K562 (cell line): ENCODE data around the gene HIVEP2. TPM values are rescaled to one million over a fixed set of nuclear protein-coding genes. Genes with fewer than 3 reads are reported as not detected.

Experiments used
- ATAC-seq: fragments of 200-7000 bp; cut with Tn5 transposase; 3 replicates; pipeline ENCODE4 v1.9.1; 2020; ENCODE audit warnings: moderate library complexity
- BruUV-seq: library from RNA; stranded (reverse); fragments of 400-500 nt; replicated peaks from 2 replicates; lab custom pipeline; 2021; lab: Mats Ljungman, UMichigan
- CTCF ChIA-PET: fragments of 300-600 bp; formaldehyde crosslinking; extraction: SDS; loops from one replicate; lab custom pipeline; 2021; ENCODE audit warnings: low intra/inter-chr PET ratio; lab: Yijun Ruan, JAX
- POLR2A ChIA-PET: fragments of 300-600, 350-650 bp; sonication (Branson Sonifier 250); formaldehyde crosslinking; extraction: SDS; loops from one replicate; lab custom pipeline; 2021; ENCODE audit warnings: antibody characterized with exemption, inconsistent platforms; lab: Yijun Ruan, JAX
- DNase-seq, 4 experiments: peaks; one replicate each; pipeline versions ENCODE4 v3.0.0 to v3.0.0-alpha.2; 2011 to 2018; ENCODE audit warnings: low spot score in 3 of 4, mixed read lengths in 3 of 4; ENCODE audit errors: extremely low read depth in 1 of 4
- FAIRE-seq: peaks from 2 replicates; lab custom pipeline; 2011; peaks lifted over from hg19 to GRCh38; lab: Jason Lieb, UNC
- H2AFZ ChIP-seq: 2 replicates; pipeline ENCODE4 v1.6.0; 2011; ENCODE audit warnings: low read depth, low read length, control low read depth, inconsistent platforms
- H3K27ac ChIP-seq: fragments of 200-600 bp; 3 replicates; pipeline ENCODE4 v1.8.0; 2011; ENCODE audit warnings: low read depth, mild to moderate bottlenecking, control low read depth, inconsistent platforms, low read length, moderate library complexity, mixed read lengths; ENCODE audit errors: extremely low read depth
- H3K27me3 ChIP-seq, 2 experiments: fragments of 300-600 bp in 1 of 2; 2 replicates in 1 of 2; 3 replicates in 1 of 2; pipeline versions ENCODE4 v1.6.0 to v1.8.0; 2011; ENCODE audit warnings: inconsistent platforms in 2 of 2, low read length in 2 of 2, mild to moderate bottlenecking in 1 of 2, mixed read lengths in 1 of 2, moderate library complexity in 1 of 2; ENCODE audit not compliant: control insufficient read depth in 2 of 2, insufficient read depth in 2 of 2
- H3K36me3 ChIP-seq: fragments of 300-600 bp; 3 replicates; pipeline ENCODE4 v1.8.0; 2011; ENCODE audit warnings: mild to moderate bottlenecking, low read length, inconsistent platforms; ENCODE audit not compliant: control insufficient read depth, insufficient read depth
- H3K4me1 ChIP-seq, 2 experiments: fragments of 200-600 bp in 1 of 2; replicated peaks in 1 of 2; 2 replicates in 1 of 2; 3 replicates in 1 of 2; pipeline versions ENCODE4 v1.5.1 to v1.8.0; 2011; ENCODE audit warnings: inconsistent platforms in 2 of 2, low read length in 2 of 2, mild to moderate bottlenecking in 1 of 2, mixed read lengths in 1 of 2, moderate library complexity in 1 of 2; ENCODE audit not compliant: control insufficient read depth in 2 of 2, insufficient read depth in 2 of 2
- H3K4me2 ChIP-seq: 2 replicates; pipeline ENCODE4 v1.6.1; 2011; ENCODE audit warnings: low read length, control low read depth, inconsistent platforms, mixed read lengths; ENCODE audit not compliant: insufficient read depth
- H3K4me3 ChIP-seq: fragments of 200-600 bp; sonication (generic), shearing (Covaris generic); 2 replicates; pipeline ENCODE4 v1.5.1; 2016; ENCODE audit warnings: control low read depth, inconsistent platforms
- H3K79me2 ChIP-seq: fragments of 200-600 bp; 3 replicates; pipeline ENCODE4 v1.8.0; 2011; ENCODE audit warnings: low read length, inconsistent platforms; ENCODE audit not compliant: control insufficient read depth, insufficient read depth
- H3K9ac ChIP-seq, 2 experiments: 2 replicates each; pipeline versions ENCODE4 v1.6.0 to v1.6.1; 2011; ENCODE audit warnings: low read depth in 2 of 2, low read length in 2 of 2, control low read depth in 1 of 2, inconsistent platforms in 1 of 2, mild to moderate bottlenecking in 1 of 2, mixed read lengths in 1 of 2; ENCODE audit not compliant: insufficient read depth in 1 of 2
- H3K9me1 ChIP-seq: one replicate; pipeline ENCODE4 v1.6.0; 2011; ENCODE audit warnings: inconsistent platforms, mild to moderate bottlenecking, low read length, moderate library complexity; ENCODE audit not compliant: control insufficient read depth, insufficient read depth
- H3K9me3 ChIP-seq: replicated peaks from 2 replicates; pipeline ENCODE4 v1.5.1; 2011; ENCODE audit warnings: low read depth, low read length, inconsistent platforms; ENCODE audit not compliant: control insufficient read depth, insufficient read depth
- H4K20me1 ChIP-seq: replicated peaks from 2 replicates; pipeline ENCODE4 v1.6.1; 2011; ENCODE audit warnings: low read length, inconsistent platforms, mixed read lengths; ENCODE audit not compliant: control insufficient read depth, insufficient read depth
- CEBPB ChIP-seq: fragments of 450-650 bp; IDR thresholded peaks from 2 replicates; pipeline ENCODE4 v1.6.1; 2016; ENCODE audit warnings: missing genetic modification characterization, missing compliant biosample characterization
- CEBPG ChIP-seq, 3 experiments: fragments of 200-800 bp in 1 of 3; sonication (Bioruptor generic) in 1 of 3; sonication (generic) in 1 of 3; formaldehyde crosslinking in 1 of 3; IDR thresholded peaks in 2 of 3; conservative IDR thresholded peaks in 1 of 3; 2 replicates each; pipeline versions ENCODE4 v1.6.1 to v1.8.0; 2016 to 2022; ENCODE audit warnings: missing compliant biosample characterization in 2 of 3, missing genetic modification characterization in 2 of 3, mild to moderate bottlenecking in 1 of 3, missing genetic modification reagents in 1 of 3
- KDM5B ChIP-seq: fragments of 200-600 bp; sonication (generic); IDR thresholded peaks from 2 replicates; pipeline ENCODE4 v1.6.1; 2012; ENCODE audit warnings: low read depth, mild to moderate bottlenecking, moderate library complexity, low read length, control low read depth, inconsistent platforms; ENCODE audit not compliant: insufficient replicate concordance
- XRCC5 ChIP-seq: fragments of 200-400 bp; formaldehyde crosslinking; IDR thresholded peaks from 2 replicates; pipeline ENCODE4 v1.6.1; 2017; ENCODE audit warnings: low read depth, mild to moderate bottlenecking, low read length
- WGBS: fragments of 100-300 bp; shearing (Covaris generic); methylation state at CpG from one replicate; pipeline ENCODE4 v1.1.6; 2016; ENCODE audit warnings: low coverage, mixed read lengths; ENCODE audit not compliant: insufficient coverage; ENCODE audit errors: missing lambda C conversion rate; 5-methylcytosine and 5-hydroxymethylcytosine counted together
- in situ Hi-C: fragments of 300-500 bp; cut with MboI; formaldehyde crosslinking; loops from 4 replicates; pipeline ENCODE4 v1.15.0; 2018; ENCODE audit warnings: inconsistent platforms, mixed read lengths
- intact Hi-C: fragments of 100-400 bp; cut with micrococcal nuclease; formaldehyde crosslinking; loops from 2 replicates; pipeline ENCODE4 v1.14.2; 2022
- polyA plus RNA-seq, 8 experiments: library from polyadenylated mRNA; depleted of rRNA in 4 of 8; stranded (reverse) in 5 of 8; unstranded in 3 of 8; fragments of >200 nt; fragmentation: Nextera tagmentation in 2 of 8; fragmentation: Illumina TruSeq in 1 of 8; extraction: Ambion mirVana in 2 of 8; extraction: Trizol in 1 of 8; gene quantifications; 2 replicates each; pipeline versions ENCODE4 v1.2.1 to v1.2.3, GENCODE V29; 2011 to 2014; ENCODE audit warnings: inconsistent platforms in 1 of 8, missing spikeins in 1 of 8
- total RNA-seq, 7 experiments: library from RNA; depleted of rRNA in 6 of 7; stranded (reverse); fragments of >200 nt in 6 of 7; fragmentation: Illumina TruSeq in 2 of 7; extraction: Trizol in 2 of 7; gene quantifications; 2 replicates each; pipeline versions ENCODE4 v1.2.1 to v1.2.3, GENCODE V29; 2011 to 2021; ENCODE audit warnings: low replicate concordance in 1 of 7
- TF ChIP-seq, protein P1 (sequence below), 3 experiments: IDR thresholded peaks in 2 of 3; conservative IDR thresholded peaks in 1 of 3; 2 replicates each; pipeline ENCODE4 v1.5.1; 2011 to 2012; ENCODE audit warnings: low read length in 3 of 3, mild to moderate bottlenecking in 3 of 3, control low read depth in 2 of 3, improper control_type of control experiment in 1 of 3, inconsistent platforms in 1 of 3, low read depth in 1 of 3, mixed read lengths in 1 of 3, moderate library complexity in 1 of 3; ENCODE audit not compliant: insufficient read depth in 2 of 3

The HIVEP2 gene
- total and polyA plus RNA-seq, 9 of the 15 experiments (the other 6 are each of a cell fraction or from before 2014, with no cell fraction given) = under 0.01 to 1.2 (median 0.31) TPM

GRCh38 chr6:142823256-142823902 lies 121.6 kb downstream of the HIVEP2 start:
- Histone ChIP-seq H3K9me3 (no peaks in the 10 kb centered on the region), H3K4me1 (no peaks in the 10 kb centered on the region), H3K27me3 (no peaks in the 10 kb centered on the region), H3K9ac (no peak overlapping the region), H3K36me3 (no peaks in the 10 kb centered on the region), H2AFZ (peak overlapping the region; percentile 30; the same call in 1 of the 2 replicates), H3K9me1 (no peaks in the 10 kb centered on the region), H3K79me2 (no peaks in the 10 kb centered on the region), H3K27ac (no peak overlapping the region), H4K20me1 (no peaks in the 10 kb centered on the region), H3K4me3 (no peak overlapping the region), H3K4me2 (peak overlapping the region; percentile 8; the same call in 1 of the 2 replicates)
- no peak for TF ChIP-seq XRCC5
- peak; percentile 53 for TF ChIP-seq CEBPB
- TF ChIP-seq, protein P1, sequence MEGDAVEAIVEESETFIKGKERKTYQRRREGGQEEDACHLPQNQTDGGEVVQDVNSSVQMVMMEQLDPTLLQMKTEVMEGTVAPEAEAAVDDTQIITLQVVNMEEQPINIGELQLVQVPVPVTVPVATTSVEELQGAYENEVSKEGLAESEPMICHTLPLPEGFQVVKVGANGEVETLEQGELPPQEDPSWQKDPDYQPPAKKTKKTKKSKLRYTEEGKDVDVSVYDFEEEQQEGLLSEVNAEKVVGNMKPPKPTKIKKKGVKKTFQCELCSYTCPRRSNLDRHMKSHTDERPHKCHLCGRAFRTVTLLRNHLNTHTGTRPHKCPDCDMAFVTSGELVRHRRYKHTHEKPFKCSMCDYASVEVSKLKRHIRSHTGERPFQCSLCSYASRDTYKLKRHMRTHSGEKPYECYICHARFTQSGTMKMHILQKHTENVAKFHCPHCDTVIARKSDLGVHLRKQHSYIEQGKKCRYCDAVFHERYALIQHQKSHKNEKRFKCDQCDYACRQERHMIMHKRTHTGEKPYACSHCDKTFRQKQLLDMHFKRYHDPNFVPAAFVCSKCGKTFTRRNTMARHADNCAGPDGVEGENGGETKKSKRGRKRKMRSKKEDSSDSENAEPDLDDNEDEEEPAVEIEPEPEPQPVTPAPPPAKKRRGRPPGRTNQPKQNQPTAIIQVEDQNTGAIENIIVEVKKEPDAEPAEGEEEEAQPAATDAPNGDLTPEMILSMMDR (IDR thresholded peaks at IDR 0.05 in 2 of 3, conservative IDR thresholded peaks at IDR 0.05 in 1 of 3; ENCODE audit: insufficient read depth in 2 of 3, low read depth in 1 of 3, low read length in 3 of 3) = peak in 1 of 3 experiments; percentile 23; a peak in 1 of 6 replicates
- no peak for TF ChIP-seq CEBPG (CRISPR knock-in tag; IDR thresholded peaks at IDR 0.05)
- TF ChIP-seq CEBPG (tag; conservative IDR thresholded peaks at IDR 0.05 in 1 of 2, IDR thresholded peaks at IDR 0.05 in 1 of 2) = peak in 1 of 2 experiments; percentile 40; a peak in 1 of 4 replicates
- no peak for TF ChIP-seq KDM5B
- intact Hi-C loops (loop anchor here (1.0 to 10.0 kb wide), 3 partner anchors 130 to 349 kb away; no protein-coding TSS in a partner anchor), in situ Hi-C loops (no loop called here)
- BruUV-seq = no TSS peak
- ChIA-PET POLR2A (interaction anchor here (0.6 to 1.3 kb wide), 3 partner anchors 12 to 1236 kb away, joined by 3 to 4 read pairs (median 3); no protein-coding TSS in a partner anchor), CTCF (no interaction called here)
- 13% methylated on average over 10 of the region's 10 CpGs for WGBS
- no peak for DNase-seq
- peak; percentile 31; the same call in 2 of the 3 replicates for ATAC-seq
- peak; percentile 54 for FAIRE-seq
